Naive B cell (primary cell): ENCODE data around the gene AXIN2. TPM values are rescaled to one million over a fixed set of nuclear protein-coding genes. Genes with fewer than 3 reads are reported as not detected.
"Not testable (repeated sequence)": the region's sequence is repeated elsewhere in the genome, so short reads cannot be mapped to it uniquely, and the experiment has no call there.

Experiments
- ATAC-seq, 2 donors: fragments of 150-1000 bp; cut with Tn5 transposase; 2 replicates each; pipeline ENCODE4 v1.10.0; 2021; ENCODE audit warnings: low read depth in 2 of 2, mild to moderate bottlenecking in 2 of 2, moderate library complexity in 2 of 2
- DNase-seq: peaks from one replicate; pipeline ENCODE4 v3.0.0; 2022
- H3K27ac Mint-ChIP-seq, 6 donors: one replicate each; pipeline ENCODE4 v1.8.0; 2020 to 2022; ENCODE audit warnings: mild to moderate bottlenecking in 6 of 6, mixed read lengths in 6 of 6, moderate library complexity in 5 of 6, inconsistent platforms in 2 of 6
- H3K27me3 Mint-ChIP-seq, 3 donors: one replicate each; pipeline ENCODE4 v1.8.0; 2021 to 2022; ENCODE audit warnings: mixed read lengths in 3 of 3, mild to moderate bottlenecking in 1 of 3
- H3K36me3 Mint-ChIP-seq, 2 donors: one replicate each; pipeline ENCODE4 v1.8.0; 2020 to 2022; ENCODE audit warnings: mixed read lengths in 2 of 2, inconsistent platforms in 1 of 2, mild to moderate bottlenecking in 1 of 2
- H3K4me1 Mint-ChIP-seq, 3 donors: one replicate each; pipeline ENCODE4 v1.8.0; 2020 to 2022; ENCODE audit warnings: mixed read lengths in 3 of 3, inconsistent platforms in 1 of 3, mild to moderate bottlenecking in 1 of 3, moderate library complexity in 1 of 3
- H3K4me3 Mint-ChIP-seq, 8 donors: one replicate each; pipeline ENCODE4 v1.8.0; 2020 to 2022; ENCODE audit warnings: mild to moderate bottlenecking in 8 of 8, mixed read lengths in 8 of 8, moderate library complexity in 8 of 8, inconsistent platforms in 2 of 8
- H3K9me3 Mint-ChIP-seq, 7 donors: one replicate each; pipeline ENCODE4 v1.8.0; 2020 to 2022; ENCODE audit warnings: mixed read lengths in 7 of 7, mild to moderate bottlenecking in 5 of 7, inconsistent platforms in 2 of 7, moderate library complexity in 1 of 7
- polyA plus RNA-seq, 6 donors: library from polyadenylated mRNA; unstranded; fragments of 300-500 nt; fragmentation: Illumina TruSeq; gene quantifications; one replicate each; pipeline ENCODE4 v1.2.3, GENCODE V29; 2021; ENCODE audit warnings: low read depth in 6 of 6

Gene AXIN2
- polyA plus RNA-seq, 6 donors from 2014 or later, result 0.08 to 4.7 (median 0.69) TPM; not detected in 3

DNA sequence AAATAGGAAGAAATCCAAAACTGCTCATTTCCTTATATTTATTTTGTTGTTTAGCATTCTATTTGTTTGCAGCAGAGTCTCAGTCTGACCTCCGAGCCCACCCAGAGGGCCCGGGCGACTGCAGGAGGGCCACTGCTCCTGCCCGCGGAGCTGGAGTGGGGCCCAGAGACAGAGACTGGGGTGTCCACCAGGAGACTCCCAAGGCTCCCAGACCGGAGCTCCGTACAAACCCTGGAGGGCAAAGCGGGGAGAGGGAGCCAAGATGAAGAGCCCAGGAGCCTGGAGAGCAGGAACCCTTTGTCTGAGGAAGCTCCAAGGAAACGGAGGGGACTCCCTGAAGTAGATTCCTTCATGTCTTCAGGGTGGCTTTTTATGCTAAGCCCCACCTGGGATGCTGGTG, 57.9 kb downstream of the AXIN2 start:
- no peak for DNase-seq
- no peak overlapping the region for H3K27ac Mint-ChIP-seq
- no peak overlapping the region for H3K4me3 Mint-ChIP-seq
- peaks cover 0 to 9% (median 0%) of the 10 kb centered on the region in 7 donors for H3K9me3 Mint-ChIP-seq
- no peak for ATAC-seq
- H3K36me3 Mint-ChIP-seq, result no peaks in the 10 kb centered on the region
- peaks cover 13 to 21% (median 16%) of the 10 kb centered on the region in 3 donors for H3K27me3 Mint-ChIP-seq
- H3K4me1 Mint-ChIP-seq, result no peaks in the 10 kb centered on the region

GRCh38 chr17:65498816-65499215, 62.6 kb downstream of the AXIN2 start:
- no peak overlapping the region for H3K4me3 Mint-ChIP-seq
- H3K27me3 Mint-ChIP-seq, result peaks cover 29 to 49% (median 36%) of the 10 kb centered on the region in 3 donors

DNA sequence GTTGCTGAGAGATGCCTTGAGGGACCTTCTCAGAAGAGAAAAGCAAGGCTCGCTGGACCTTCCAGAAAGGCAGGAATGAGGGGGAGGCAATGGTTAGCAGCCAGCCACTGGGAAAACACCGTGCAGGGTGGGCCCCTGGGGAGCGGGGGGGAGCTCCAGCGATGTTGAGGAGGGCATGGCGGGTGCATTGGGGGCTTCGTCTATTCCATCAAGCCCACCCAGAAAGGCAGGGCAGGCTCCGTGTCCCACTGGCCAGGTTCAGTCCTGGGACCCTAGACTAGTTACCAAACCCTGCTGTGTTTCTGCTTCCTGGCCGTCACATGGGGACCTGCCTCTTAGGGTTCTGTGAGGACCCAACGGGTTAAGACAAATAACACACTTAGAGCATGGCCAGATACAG, 64.6 kb downstream of the AXIN2 start:
- no peak for ATAC-seq
- Mint-ChIP-seq H3K4me3 (no peak overlapping the region), H3K9me3 (peaks cover 0 to 9% (median 0%) of the 10 kb centered on the region in 7 donors), H3K27me3 (peaks cover 30 to 59% (median 47%) of the 10 kb centered on the region in 3 donors), H3K36me3 (no peaks in the 10 kb centered on the region), H3K27ac (no peak overlapping the region), H3K4me1 (peaks cover 0 to 4% (median 0%) of the 10 kb centered on the region in 3 donors)
- no peak for DNase-seq

More at GRCh38 chr17:65498816-65499215, 62.6 kb downstream of the AXIN2 start:
- no peaks in the 10 kb centered on the region for H3K36me3 Mint-ChIP-seq
- ATAC-seq (no peak), DNase-seq (no peak)
- H3K27ac Mint-ChIP-seq, result no peak overlapping the region
- peaks cover 0 to 9% (median 0%) of the 10 kb centered on the region in 7 donors for H3K9me3 Mint-ChIP-seq
- peaks cover 0 to 4% (median 0%) of the 10 kb centered on the region in 3 donors for H3K4me1 Mint-ChIP-seq

DNA sequence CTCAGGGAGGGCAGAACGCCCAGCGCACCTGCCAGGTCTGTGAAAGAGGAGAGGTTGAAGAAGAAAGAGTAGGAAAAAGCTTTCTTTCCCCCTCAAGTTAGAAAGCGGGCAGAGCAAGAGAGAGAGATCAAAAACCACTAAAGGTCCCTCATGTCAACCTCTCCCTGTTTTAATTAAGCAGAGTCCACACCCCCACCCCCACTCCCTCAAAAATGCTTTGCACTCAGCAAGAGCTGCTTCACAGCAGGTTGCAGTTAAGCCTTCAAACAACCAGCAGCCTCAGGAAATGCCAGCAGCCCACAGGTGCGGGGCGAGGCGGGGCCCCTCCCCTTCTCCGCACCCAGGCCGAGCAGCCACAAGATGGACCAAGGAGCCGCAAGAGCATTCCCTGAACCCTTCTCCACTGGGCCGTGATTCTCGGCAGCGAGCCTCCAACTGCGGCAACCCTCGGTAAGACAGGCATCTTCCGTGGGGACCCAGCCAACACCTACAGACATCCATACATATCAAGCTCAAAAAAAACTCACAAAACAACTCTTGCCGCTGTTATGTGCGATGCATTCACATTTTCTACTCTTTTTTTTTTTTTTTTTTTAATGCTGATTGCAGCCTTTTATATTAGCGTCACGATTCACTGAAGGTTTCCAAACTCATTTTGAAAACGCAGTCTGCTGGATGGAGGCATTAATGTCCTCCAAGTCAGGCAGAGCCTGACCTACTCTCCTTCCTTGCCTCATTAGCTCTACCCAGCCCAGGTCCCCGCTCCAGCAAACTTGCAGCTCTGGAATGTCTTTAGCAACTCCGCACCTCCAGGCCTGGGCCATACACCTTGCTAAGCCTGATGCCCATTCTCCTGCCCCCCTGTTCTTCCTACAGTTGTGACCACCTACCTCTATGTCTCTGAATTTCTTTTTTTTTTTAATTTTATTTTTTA, 66.1 kb downstream of the AXIN2 start:
- H3K4me1 Mint-ChIP-seq, result peaks cover 0 to 4% (median 0%) of the 10 kb centered on the region in 3 donors
- no peak overlapping the region for H3K27ac Mint-ChIP-seq
- peak overlapping the region in 1 of 8 donors; percentile 49 for H3K4me3 Mint-ChIP-seq
- no peaks in the 10 kb centered on the region for H3K36me3 Mint-ChIP-seq
- H3K9me3 Mint-ChIP-seq, result peaks cover 0 to 9% (median 1%) of the 10 kb centered on the region in 7 donors
- ATAC-seq, result no peak
- H3K27me3 Mint-ChIP-seq, result peaks cover 38 to 70% (median 61%) of the 10 kb centered on the region in 3 donors
- DNase-seq, result no peak

DNA sequence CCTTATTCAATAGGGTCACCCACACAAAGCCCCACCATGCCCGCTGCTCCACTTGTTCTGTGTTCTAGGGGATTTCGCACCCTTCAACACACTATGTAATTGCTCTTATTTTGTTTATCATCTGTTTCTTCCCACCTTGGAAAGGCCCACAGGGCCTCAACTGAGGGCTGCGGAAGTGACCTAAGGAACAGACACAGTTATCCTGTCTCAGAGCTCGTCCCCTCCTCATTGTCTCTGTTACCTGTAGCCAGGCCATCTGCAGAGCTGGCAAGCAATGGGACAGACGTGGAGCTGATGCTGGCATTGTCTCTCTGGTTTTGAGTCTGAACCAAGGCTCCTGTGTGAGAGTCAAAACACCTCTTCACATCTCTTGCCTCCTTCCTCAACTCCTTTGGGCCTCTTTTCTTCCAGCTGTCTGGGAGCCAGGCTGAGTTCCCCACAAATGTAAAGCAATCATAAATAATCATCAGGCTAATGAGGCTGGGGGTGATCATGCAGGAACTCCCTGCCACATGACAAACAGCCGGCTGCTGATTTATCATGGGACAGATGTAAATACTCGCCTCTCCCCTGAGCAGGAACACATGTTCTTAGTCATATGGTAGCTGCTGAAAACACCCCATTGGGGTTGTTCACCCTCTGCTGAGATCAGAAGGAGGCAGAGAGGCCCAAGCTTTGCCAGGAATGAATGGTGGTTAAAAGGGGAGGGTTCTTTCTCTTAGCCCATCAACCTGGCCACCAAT, 71.9 kb downstream of the AXIN2 start:
- DNase-seq, result no peak
- Mint-ChIP-seq H3K4me3 (peak overlapping the region in 1 of 8 donors; percentile 70), H3K36me3 (no peaks in the 10 kb centered on the region), H3K27me3 (peaks cover 21 to 41% (median 25%) of the 10 kb centered on the region in 3 donors), H3K4me1 (no peaks in the 10 kb centered on the region), H3K9me3 (peaks cover 0 to 4% (median 0%) of the 10 kb centered on the region in 7 donors), H3K27ac (no peak overlapping the region)
- ATAC-seq, result no peak

- Mint-ChIP-seq H3K9me3 (peaks cover 0 to 4% (median 0%) of the 10 kb centered on the region in 7 donors), H3K4me1 (no peaks in the 10 kb centered on the region), H3K4me3 (no peak overlapping the region), H3K36me3 (no peaks in the 10 kb centered on the region), H3K27ac (no peak overlapping the region), H3K27me3 (peaks cover 21 to 41% (median 25%) of the 10 kb centered on the region in 3 donors)
- ATAC-seq (no peak), DNase-seq (no peak)
Measured at GRCh38 chr17:65488665-65489064, 72.8 kb downstream of the AXIN2 start.

DNA sequence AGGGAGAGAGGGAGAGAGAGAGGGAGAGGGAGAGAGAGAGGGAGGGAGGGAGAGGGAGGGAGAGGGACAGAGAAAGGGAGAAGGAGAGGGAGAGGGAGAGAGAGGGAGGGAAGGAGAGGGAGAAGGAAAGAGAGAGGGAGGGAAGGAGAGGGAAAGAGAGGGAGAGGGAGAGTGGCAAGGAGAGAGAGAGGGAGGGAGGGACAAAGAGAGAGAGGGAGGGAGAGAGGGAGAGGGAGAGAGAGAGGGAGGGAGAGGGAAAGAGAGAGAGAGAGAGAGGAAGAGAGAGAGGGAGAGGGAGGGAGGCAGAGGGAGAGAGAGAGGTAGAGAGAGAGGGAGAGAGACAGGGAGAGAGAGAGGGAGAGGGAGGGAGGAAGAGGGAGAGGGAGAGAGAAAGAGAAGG, 73.5 kb downstream of the AXIN2 start:
- ATAC-seq (no peak), DNase-seq (no peak)
- no peak overlapping the region for H3K4me3 Mint-ChIP-seq
- no peak overlapping the region for H3K27ac Mint-ChIP-seq
- peaks cover 0 to 4% (median 0%) of the 10 kb centered on the region in 7 donors for H3K9me3 Mint-ChIP-seq
- no peaks in the 10 kb centered on the region for H3K36me3 Mint-ChIP-seq
- H3K4me1 Mint-ChIP-seq, result no peaks in the 10 kb centered on the region
- peaks cover 21 to 41% (median 25%) of the 10 kb centered on the region in 3 donors for H3K27me3 Mint-ChIP-seq

- Mint-ChIP-seq H3K4me3 (no peak overlapping the region), H3K27ac (no peak overlapping the region), H3K9me3 (peaks cover 0 to 4% (median 0%) of the 10 kb centered on the region in 7 donors), H3K4me1 (no peaks in the 10 kb centered on the region), H3K27me3 (peaks cover 18 to 34% (median 18%) of the 10 kb centered on the region in 3 donors), H3K36me3 (no peaks in the 10 kb centered on the region)
- DNase-seq, result no peak
- no peak for ATAC-seq
Measured at GRCh38 chr17:65487161-65487560, 74.3 kb downstream of the AXIN2 start.

DNA sequence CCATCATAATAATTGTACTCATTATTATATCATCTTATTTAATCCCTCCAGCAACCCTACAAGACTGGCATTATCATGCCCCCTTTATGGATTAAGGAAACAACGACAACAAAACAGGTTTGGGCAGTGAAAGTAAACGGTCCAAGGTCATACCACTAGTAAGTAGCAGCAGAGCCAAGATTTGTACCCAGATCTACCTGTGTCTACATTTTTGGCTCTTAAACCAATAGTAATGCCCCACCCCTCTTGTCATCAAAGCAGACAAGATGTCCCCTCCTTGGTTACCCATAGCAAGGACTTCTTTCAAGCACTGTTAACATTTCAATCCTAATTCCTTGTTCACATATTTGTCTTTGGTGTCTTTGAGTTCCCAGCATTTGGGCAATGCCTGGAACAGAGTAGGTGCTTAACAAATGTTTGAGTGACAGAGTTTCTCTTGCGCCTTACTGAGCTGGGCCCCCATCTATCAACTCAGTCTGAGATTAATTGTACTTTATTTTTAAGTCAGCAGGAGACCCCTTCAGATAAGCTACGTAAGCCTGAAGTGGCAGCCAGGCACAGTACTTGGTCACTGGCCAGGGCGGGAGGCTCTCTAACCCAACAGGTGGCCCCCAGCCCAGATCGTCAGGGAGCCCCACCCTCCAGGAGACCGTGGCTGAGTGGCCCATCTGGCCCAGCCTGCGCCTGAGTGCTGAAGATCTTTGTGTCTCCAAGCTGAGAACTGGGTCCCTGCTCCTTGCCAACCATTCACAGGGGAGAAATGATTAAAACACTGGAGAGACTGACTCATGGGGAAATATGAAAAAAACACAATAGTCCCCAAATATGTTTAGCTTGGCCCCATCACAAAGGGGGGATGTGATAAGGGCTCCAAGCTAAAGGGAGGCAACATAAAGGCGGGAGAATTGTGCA, 75.8 kb downstream of the AXIN2 start:
- DNase-seq, result no peak
- Mint-ChIP-seq H3K36me3 (no peaks in the 10 kb centered on the region), H3K4me3 (no peak overlapping the region), H3K4me1 (no peaks in the 10 kb centered on the region), H3K27me3 (peaks cover 3 to 19% (median 8%) of the 10 kb centered on the region in 3 donors), H3K9me3 (peaks cover 0 to 2% (median 0%) of the 10 kb centered on the region in 7 donors), H3K27ac (no peak overlapping the region)
- ATAC-seq, result no peak

- H3K27ac Mint-ChIP-seq, H3K9me3 Mint-ChIP-seq, H3K36me3 Mint-ChIP-seq, DNase-seq, H3K4me1 Mint-ChIP-seq, ATAC-seq, H3K4me3 Mint-ChIP-seq: not testable (repeated sequence)
- peaks cover 0 to 15% (median 7%) of the 10 kb centered on the region in 3 donors for H3K27me3 Mint-ChIP-seq
Measured at GRCh38 chr17:65484405-65484804, 77.0 kb downstream of the AXIN2 start.

DNA sequence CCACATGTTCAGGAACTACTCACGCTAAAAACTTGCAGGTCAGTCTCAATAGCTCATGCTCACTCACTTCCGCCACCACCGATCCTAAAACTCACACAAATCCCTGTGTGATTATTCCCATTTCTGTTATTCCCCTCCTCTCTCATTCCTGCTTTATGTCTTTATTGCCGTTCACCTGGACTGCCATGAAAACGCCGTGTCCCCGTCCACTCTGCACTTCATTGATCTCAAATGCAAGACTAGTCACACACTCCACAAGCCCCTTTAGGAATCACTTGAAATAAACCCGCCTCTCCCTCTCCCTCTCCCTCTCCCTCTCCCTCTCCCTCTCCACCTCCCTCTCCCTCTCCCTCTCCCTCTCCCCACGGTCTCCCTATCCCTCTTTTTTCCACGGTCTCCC, 78.0 kb downstream of the AXIN2 start:
- H3K4me1 Mint-ChIP-seq, result no peaks in the 10 kb centered on the region
- DNase-seq, result no peak
- H3K27me3 Mint-ChIP-seq, result peaks cover 0 to 12% (median 7%) of the 10 kb centered on the region in 3 donors
- ATAC-seq, result no peak
- no peak overlapping the region for H3K27ac Mint-ChIP-seq
- peaks cover 0 to 2% (median 0%) of the 10 kb centered on the region in 7 donors for H3K9me3 Mint-ChIP-seq
- no peaks in the 10 kb centered on the region for H3K36me3 Mint-ChIP-seq
- no peak overlapping the region for H3K4me3 Mint-ChIP-seq

DNA sequence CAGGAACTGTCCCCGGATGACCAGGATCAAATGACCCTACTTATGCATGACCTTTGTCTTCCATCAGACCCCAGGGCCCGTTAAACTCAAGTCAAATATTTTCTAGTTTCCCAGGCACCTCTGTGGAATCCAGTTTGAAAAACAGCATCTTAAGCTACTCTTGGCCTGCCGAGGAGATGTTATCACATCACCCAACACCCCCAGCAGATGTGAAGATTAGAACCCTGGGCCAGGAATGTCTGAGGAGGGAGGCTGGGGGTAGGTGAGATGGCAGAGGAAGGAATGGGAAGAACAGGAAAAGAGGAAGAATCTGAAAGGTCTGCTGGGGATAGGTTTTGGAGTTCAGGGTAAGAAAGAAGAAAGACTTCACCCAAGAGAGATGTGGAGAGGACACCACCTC, 79.2 kb downstream of the AXIN2 start:
- no peak for ATAC-seq
- Mint-ChIP-seq H3K27me3 (peaks cover 0 to 12% (median 5%) of the 10 kb centered on the region in 3 donors), H3K36me3 (no peaks in the 10 kb centered on the region), H3K4me3 (no peak overlapping the region), H3K27ac (no peak overlapping the region), H3K4me1 (no peaks in the 10 kb centered on the region), H3K9me3 (peaks cover 0 to 2% (median 0%) of the 10 kb centered on the region in 7 donors)
- DNase-seq, result no peak
